Measurements from ENCODE around the gene POC1A.
A peak's percentile ranks its signal among the peaks of the same experiment; 100 is the strongest.

POC1A gene

GRCh38 chr3:52124766-52125165 is 29.5 kb downstream of the POC1A start:
- no peak for DNase-seq

DNA sequence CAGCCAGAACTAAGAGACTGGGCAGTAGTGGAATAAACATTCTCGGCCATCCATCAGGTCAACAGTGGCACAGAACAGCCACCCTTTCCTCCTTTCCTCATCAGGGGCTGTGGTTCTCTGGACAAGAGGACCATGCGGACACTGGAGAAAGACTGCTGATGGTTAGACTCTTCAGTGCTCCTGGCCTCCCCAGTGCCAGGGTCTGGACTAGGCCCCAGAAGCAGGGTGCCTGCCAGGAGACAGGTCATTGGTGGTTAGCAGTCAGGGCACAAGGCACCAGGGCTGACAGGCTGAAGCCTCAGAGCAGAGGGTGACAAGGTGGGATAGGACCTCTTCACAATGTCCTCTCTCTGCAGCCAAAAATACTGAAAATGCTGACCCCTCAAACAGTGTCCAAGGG is 30.1 kb downstream of the POC1A start:
- no peak for DNase-seq

GRCh38 chr3:52123106-52123725 is 31.0 kb downstream of the POC1A start:
- peak; percentile 55 to 63 (median 58) for DNase-seq

DNA sequence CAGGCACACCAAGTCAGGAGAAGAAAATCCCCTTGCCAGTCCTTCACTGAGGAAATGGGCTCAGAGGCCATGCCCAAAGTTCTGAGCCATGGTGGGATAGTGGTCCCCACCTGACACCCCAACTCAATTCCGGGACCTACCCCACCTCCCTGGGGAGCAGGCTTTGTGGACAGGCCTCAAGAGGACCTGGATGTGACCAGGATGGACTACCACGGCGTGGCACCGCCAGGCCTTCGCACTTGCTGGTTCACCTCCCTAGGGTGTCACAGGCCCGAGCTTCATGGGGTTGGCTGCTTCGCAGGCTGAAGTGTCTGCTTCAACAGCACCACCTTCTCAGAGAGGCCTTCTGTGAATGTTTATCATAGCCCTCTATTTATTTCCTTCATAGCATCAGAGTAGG is 31.7 kb downstream of the POC1A start:
- DNase-seq: no peak

- no peak for DNase-seq
These were observed 32.4 kb downstream of the POC1A start for GRCh38 chr3:52121813-52122212.

DNA sequence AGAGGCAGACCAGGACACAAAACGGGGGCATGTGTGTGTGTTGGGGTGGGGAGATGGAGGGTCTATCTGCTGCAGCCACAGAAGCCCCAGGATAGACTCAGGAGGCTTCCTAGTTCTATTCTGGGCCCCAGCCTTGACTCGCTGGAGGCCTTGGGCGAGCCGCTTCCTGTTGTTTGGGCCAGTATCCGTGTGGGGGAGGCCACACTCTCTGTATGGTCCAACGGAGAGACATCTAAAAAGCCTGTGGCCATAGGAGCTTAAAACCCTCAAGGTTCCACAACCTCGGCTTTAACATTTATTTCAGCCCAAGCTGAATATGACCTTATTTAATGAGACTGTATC is 32.8 kb downstream of the POC1A start:
- no peak for DNase-seq

GRCh38 chr3:52120556-52121463 is 33.4 kb downstream of the POC1A start:
- no peak for DNase-seq

DNA sequence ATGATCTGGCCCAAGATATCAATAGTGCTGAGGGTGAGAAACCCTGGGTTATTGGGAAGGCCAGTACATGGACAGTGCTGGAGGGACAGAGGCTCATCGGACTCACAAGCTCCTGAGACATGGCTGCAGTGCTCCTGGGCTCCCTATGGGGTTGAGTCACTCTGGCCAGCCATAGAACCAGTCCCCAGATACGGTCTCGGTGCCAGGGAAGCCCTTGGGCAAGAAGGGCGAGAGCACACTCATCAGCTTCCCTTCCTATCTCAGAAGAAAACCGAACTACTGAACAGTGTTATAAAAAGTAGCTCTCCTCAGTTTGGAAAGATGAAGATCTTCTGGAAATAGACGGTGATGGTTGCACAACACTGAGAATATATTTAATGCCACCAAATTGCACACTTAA is 34.4 kb downstream of the POC1A start:
- DNase-seq: no peak

DNA sequence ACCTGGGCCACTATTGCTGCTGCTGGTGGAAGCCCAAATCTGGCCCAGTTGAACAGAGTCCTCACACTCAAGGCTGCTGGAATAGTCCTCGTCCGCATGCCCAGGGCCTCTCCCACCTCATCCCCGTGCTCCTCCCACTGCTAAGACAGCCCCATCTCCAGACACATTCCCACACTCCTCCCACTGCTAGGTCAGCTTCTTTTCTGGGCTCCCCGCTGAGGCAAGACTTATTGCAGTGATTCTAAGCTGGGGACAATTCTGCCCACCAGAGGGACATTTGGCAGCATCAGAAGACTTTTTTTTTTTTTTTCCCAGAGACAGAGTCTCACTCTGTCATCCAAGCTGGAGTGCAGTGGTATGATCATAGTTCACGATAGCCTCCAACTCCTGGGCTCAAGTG is 35.1 kb downstream of the POC1A start:
- DNase-seq: no peak

DNA sequence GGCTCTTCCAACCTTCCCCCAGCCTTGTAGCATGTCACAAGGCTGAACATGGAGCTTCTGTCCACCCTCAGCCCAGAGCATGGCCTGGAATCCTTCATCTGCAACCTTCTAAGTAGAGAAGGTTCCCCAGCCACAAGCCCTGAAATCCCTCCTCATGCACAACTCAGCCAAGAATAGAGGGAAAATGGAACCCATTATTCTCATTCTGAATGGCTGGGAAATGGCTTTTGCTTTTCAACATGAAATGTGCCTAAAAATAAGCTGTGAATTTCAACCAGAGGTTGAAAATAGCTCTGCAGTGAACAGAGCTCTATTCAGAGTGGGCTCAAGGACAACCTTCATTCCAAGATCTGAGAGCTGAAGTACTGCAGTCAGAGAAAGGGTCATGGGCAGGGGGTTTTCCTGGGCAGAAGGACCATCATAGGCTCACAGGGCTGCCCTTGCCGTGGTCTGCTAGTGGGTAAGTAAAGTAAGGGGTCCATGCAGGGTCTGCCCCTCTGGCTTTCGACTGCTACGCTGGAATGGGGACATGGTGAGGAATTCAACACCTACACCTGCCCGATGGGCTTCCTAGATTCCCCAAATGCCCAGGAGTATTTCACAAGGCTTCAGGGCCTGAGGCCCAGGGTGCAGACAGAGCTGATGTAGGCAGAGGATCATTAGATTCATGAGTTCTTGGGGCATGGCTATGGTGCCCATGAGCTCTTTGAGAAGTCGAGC is 35.9 kb downstream of the POC1A start:
- DNase-seq: no peak

GRCh38 chr3:52117537-52117936 is 36.7 kb downstream of the POC1A start:
- no peak for DNase-seq

DNA sequence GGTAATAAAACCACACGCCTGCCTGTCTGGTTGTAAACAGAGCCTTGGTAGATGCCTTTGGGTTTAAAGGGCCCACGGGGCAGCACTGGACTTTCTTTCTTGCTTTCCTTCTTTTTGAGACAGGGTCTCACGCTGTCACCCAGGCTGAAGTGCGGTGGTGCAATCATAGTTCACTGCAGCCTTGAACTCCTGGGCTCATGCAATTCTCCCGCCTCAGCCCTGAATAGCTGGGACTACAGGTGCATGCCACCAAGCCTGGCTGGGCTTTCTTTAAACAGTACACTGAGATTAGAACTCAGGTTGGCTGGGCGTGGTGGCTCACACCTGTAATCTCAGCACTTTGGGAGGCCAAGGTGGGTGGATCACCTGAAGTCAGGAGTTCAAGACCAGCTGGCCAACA is 42.2 kb downstream of the POC1A start:
- DNase-seq: no peak

DNA sequence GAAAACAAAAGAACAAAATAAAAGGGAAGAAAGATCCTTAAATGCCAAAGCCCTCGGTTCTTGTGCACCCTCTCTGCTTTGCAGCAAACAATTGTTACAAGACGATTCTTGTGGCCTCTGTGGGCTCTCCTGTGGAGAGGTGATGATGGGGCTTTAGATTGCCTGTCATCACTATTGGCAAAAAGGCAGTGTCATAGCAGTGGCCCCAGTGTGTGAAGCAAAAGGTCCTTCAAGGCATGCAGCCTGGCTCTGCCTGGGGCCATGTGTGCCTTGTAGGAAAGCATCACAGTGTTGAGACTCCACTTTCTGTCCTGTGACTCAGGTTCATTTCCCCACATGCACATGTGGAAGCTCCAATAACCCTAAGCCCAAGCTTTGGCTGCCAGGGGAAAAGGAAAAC is 43.7 kb downstream of the POC1A start:
- no peak for DNase-seq

DNA sequence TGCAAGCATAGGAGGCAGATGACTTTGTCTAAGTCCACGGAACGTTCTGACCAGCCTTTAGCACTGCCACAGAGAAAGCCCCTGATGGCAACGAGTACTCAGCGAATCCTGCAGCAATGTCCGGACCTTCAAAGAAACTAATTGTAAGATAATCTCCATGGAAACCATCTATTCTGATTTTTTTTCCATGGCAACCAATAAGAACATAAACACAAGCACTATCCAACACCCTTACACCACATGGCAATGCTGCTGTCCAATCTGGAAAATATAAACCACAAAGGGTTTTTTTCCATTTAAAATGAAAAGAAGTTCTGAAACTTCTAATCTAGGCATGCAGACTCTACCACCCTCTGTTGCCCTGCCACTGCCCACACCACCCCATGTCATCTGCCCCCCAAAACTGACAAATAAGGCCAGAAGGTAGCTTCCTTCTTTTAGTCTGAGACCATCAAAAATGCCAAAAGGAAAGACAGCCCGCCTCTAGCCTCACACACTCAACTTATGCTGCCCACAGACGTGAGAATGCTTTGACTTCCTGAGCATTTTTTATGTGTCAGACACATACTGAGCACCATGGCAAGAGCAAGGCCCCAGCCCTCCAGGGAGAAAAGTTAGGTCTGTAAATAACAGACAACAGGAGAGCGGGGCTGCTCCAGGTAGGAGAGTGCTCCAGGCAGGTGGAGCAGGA is 44.5 kb downstream of the POC1A start:
- no peak for DNase-seq

GRCh38 chr3:52108302-52109232 is 45.7 kb downstream of the POC1A start:
- DNase-seq: no peak

DNA sequence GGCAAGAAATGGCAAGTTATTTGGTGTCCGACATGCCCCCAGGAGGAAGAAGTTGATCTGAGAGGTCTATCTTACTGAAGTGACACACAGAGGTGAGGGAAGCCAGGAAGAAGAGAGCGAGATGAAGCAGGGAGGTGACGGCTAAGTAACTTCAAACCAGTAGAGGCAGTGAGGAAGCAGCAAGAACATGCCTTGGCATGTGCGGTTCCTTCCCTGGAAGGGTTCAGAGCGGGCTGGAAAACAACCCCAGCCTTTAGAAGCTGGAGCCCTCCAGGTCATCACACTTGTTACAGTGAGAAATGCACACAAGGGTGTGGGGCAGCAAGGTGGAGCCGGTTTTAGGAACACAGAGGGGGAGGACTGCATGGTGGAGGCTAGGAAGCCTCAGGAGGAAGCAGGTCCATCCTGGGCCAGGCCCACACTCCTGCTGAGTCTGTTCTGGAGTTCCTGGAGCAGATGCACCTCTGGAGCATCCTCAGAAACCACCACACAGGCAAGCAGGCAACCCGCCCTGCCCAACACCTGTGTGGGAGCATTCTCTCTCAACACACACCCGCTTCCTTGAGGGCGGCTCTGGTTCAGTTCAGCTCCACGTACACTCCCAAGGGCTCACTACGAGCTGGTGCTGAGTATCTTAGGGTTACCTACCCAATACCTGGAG is 47.1 kb downstream of the POC1A start:
- DNase-seq: no peak

DNA sequence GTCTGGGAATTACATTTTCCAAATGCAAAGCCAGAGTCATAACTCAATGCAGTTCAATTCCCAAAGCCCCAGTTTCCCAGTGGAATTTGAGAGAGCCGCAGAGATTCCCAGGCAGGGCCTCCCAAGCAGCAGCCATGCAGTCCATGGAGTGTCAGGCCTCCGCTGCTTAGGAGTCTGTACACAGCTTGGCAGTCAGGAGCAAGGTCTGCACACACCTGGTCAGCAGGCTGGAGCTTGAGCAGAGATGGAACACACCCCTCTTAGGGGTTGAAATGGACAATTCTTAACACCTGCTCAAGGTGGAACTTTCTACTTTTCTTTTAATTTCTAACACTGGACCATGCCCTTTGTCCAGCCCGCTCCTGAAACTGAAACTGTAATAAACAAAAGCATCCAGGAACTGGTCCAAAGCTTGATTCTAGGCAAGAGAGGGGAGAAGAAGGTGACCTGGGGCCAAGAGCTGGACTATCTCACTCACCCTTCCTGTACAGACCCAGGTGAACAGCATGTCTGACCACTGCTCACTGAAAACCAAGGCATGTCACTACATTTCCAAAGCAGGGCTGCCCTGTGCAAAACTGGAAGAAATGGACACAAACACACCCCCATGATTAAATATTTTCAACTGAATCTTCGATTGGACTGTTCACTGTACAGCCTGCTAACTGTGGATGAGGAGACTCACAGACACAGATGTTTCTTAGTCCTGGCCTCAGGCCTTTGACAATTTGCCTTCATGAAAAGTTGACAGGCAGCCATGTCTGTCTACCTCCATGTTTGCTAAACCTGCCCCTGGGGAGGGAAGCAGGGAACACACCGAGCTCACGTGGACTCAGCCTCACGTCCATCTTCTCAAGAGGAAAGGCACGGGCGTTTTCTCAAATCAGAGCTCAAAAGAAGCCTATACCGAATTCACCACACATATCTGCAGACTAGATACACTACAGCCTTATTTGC is 49.3 kb downstream of the POC1A start:
- no peak for DNase-seq

DNA sequence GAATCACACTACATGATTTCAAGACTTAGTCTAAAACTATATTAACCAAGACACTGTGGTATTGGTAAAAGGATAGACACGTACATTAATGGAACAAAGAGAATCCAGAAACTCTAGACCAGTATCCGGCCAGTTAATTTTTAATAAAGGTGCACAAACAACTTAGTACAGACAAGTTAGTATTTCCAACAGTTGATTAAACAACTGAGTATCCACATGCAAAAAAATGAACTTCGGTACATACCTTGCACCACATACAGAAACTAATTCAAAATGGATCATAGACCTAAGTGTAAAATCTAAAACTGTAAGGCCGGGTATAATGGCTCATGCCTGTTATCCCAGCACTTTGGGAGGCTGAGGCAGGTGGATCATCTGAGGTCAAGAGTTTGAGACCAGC is 51.3 kb downstream of the POC1A start:
- DNase-seq: no peak

GRCh38 chr3:52099001-52099401 is 55.2 kb downstream of the POC1A start:
- no peak for DNase-seq

DNA sequence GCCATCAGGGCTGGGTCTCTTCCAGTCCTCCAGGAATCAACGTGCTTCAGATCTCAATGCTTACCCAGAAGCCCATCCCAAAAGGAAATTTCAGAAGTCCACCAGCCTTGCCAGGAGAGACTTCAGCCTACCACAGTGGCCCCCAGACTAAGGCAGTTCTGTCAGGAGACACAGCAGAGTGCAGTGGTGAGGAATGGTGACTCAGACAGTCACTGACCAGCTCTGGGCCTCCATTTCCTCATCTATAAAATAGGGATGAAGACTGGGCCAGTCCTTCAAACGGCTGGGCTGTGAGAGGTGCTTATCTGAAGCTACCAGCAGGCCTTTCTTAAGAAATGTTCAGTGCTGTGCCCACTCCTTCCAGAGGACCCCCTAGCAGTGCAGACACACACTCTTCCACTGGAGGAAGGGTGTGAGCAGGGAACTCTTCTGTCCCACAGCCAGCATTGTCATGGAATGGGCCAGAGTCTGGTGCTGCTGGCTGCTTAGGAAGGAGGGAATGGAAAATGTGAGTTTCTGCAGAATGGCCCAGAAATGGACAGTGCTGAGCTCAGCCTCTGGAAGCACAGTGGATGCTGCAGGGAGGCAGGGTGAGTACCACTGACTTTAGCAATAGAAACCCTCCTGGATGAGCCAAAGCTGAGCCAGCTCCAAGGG is 56.2 kb downstream of the POC1A start:
- no peak for DNase-seq

Data from activated CD4-positive, CD25-positive, alpha-beta regulatory T cell (primary cell).